H1 (cell line): ENCODE measurements around the gene DENND4A. TPM values are rescaled to one million over a fixed set of nuclear protein-coding genes. Genes with fewer than 3 reads are reported as not detected.

Source experiments
- CTCF ChIA-PET: fragments of 300-600 bp; sonication (Branson Sonifier 250); formaldehyde crosslinking; loops from one replicate; lab custom pipeline; 2021; ENCODE audit not compliant: partially characterized antibody; lab: Charles Lee
- POLR2A ChIA-PET: fragments of 300-600 bp; sonication (Branson Sonifier 250); formaldehyde crosslinking; loops from one replicate; lab custom pipeline; 2021; ENCODE audit warnings: inconsistent platforms; ENCODE audit not compliant: partially characterized antibody; lab: Charles Lee
- DNase-seq, 2 experiments: peaks; one replicate each; pipeline versions ENCODE4 v3.0.0 to v3.0.0-alpha.2; 2010 to 2022; ENCODE audit warnings: low spot score in 2 of 2, low read depth in 1 of 2, mixed read lengths in 1 of 2
- FAIRE-seq: peaks from 2 replicates; lab custom pipeline; 2011; peaks lifted over from hg19 to GRCh38; lab: Jason Lieb, UNC
- H2AFZ ChIP-seq: 2 replicates; pipeline ENCODE4 v1.8.1; 2012; ENCODE audit warnings: low read length, inconsistent platforms
- H2AK5ac ChIP-seq: 2 replicates; pipeline ENCODE4 v1.6.1; 2013; ENCODE audit warnings: low read depth, low read length
- H2BK120ac ChIP-seq: replicated peaks from 2 replicates; pipeline ENCODE3; 2013; ENCODE audit warnings: low read depth, low read length, inconsistent platforms
- H2BK12ac ChIP-seq: 2 replicates; pipeline ENCODE4 v1.6.1; 2013; ENCODE audit warnings: low read depth, low read length
- H2BK15ac ChIP-seq: 2 replicates; pipeline ENCODE4 v1.6.1; 2013; ENCODE audit warnings: low read length
- H2BK20ac ChIP-seq: 2 replicates; pipeline ENCODE4 v1.6.1; 2013; ENCODE audit warnings: low read length
- H2BK5ac ChIP-seq: 2 replicates; pipeline ENCODE4 v1.6.1; 2013; ENCODE audit warnings: low read depth, low read length
- H3K14ac ChIP-seq: 2 replicates; pipeline ENCODE4 v1.6.1; 2013; ENCODE audit warnings: inconsistent platforms; ENCODE audit not compliant: insufficient read length
- H3K18ac ChIP-seq: 2 replicates; pipeline ENCODE4 v1.6.1; 2013; ENCODE audit warnings: low read length; ENCODE audit errors: extremely low read depth
- H3K23ac ChIP-seq: 2 replicates; pipeline ENCODE4 v1.6.1; 2013; ENCODE audit warnings: inconsistent platforms; ENCODE audit not compliant: insufficient read length
- H3K23me2 ChIP-seq: 2 replicates; pipeline ENCODE4 v1.6.1; 2013; ENCODE audit warnings: low read depth, low read length
- H3K27ac ChIP-seq: 2 replicates; pipeline ENCODE4 v1.6.1; 2011; ENCODE audit warnings: low read depth, low read length, inconsistent platforms
- H3K27me3 ChIP-seq, 4 experiments: replicated peaks in 1 of 4; 1 replicate in 1 of 4; 2 replicates in 3 of 4; pipeline versions ENCODE4 v1.6.1 to v1.8.1; 2011 to 2013; ENCODE audit warnings: low read length in 3 of 4, mild to moderate bottlenecking in 3 of 4, inconsistent platforms in 2 of 4, mixed read lengths in 2 of 4, moderate library complexity in 1 of 4; ENCODE audit not compliant: control insufficient read depth in 3 of 4, insufficient read depth in 3 of 4; ENCODE audit errors: extremely low read depth in 1 of 4
- H3K36me3 ChIP-seq, 4 experiments: 2 replicates each; pipeline versions ENCODE4 v1.6.1 to v1.8.1; 2011 to 2013; ENCODE audit warnings: mild to moderate bottlenecking in 4 of 4, low read length in 3 of 4, moderate library complexity in 2 of 4, control low read depth in 1 of 4, inconsistent platforms in 1 of 4; ENCODE audit not compliant: insufficient read depth in 4 of 4, control insufficient read depth in 2 of 4
- H3K4ac ChIP-seq: replicated peaks from 2 replicates; pipeline ENCODE3; 2013; ENCODE audit warnings: low read length, low read depth, mixed read lengths, inconsistent platforms; ENCODE audit not compliant: insufficient read length
- H3K4me1 ChIP-seq, 4 experiments: replicated peaks in 1 of 4; 1 replicate in 1 of 4; 2 replicates in 3 of 4; pipeline versions ENCODE4 v1.6.1 to v1.8.1; 2011 to 2013; ENCODE audit warnings: low read length in 3 of 4, inconsistent platforms in 2 of 4, mixed read lengths in 1 of 4; ENCODE audit not compliant: insufficient read depth in 4 of 4, control insufficient read depth in 3 of 4
- H3K4me2 ChIP-seq, 2 experiments: 2 replicates each; pipeline versions ENCODE4 v1.6.1 to v1.8.1; 2011 to 2013; ENCODE audit warnings: low read depth in 2 of 2, low read length in 2 of 2, control low read depth in 1 of 2, inconsistent platforms in 1 of 2, mild to moderate bottlenecking in 1 of 2; ENCODE audit not compliant: insufficient read depth in 1 of 2
- H3K4me3 ChIP-seq, 4 experiments: fragments of 200-600, 300-600 bp in 1 of 4; sonication (generic), shearing (Covaris generic), sonication (Bioruptor Twin) in 1 of 4; 2 replicates each; pipeline versions ENCODE4 v1.5.1 to v1.8.1; 2011 to 2016; ENCODE audit warnings: low read length in 4 of 4, low read depth in 3 of 4, control low read depth in 2 of 4, inconsistent platforms in 2 of 4, mild to moderate bottlenecking in 2 of 4, mixed read lengths in 1 of 4, moderate library complexity in 1 of 4; ENCODE audit not compliant: insufficient read depth in 2 of 4; ENCODE audit errors: extremely low read depth in 1 of 4
- H3K56ac ChIP-seq: replicated peaks from 2 replicates; pipeline ENCODE3; 2013; ENCODE audit warnings: low read depth, mild to moderate bottlenecking, mixed read lengths, low read length, inconsistent platforms; ENCODE audit not compliant: insufficient read length
- H3K79me1 ChIP-seq: 2 replicates; pipeline ENCODE4 v1.6.1; 2013; ENCODE audit warnings: low read depth, low read length, control low read depth
- H3K79me2 ChIP-seq, 2 experiments: 2 replicates each; pipeline versions ENCODE4 v1.6.1 to v1.8.1; 2012 to 2013; ENCODE audit warnings: low read length in 2 of 2, mild to moderate bottlenecking in 2 of 2, inconsistent platforms in 1 of 2; ENCODE audit not compliant: insufficient read depth in 2 of 2, control insufficient read depth in 1 of 2
- H3K9ac ChIP-seq, 4 experiments: replicated peaks in 1 of 4; 1 replicate in 1 of 4; 2 replicates in 3 of 4; pipeline versions ENCODE4 v1.6.1 to v1.8.1; 2011 to 2013; ENCODE audit warnings: low read depth in 3 of 4, low read length in 3 of 4, control low read depth in 2 of 4, mild to moderate bottlenecking in 2 of 4, moderate library complexity in 2 of 4, inconsistent platforms in 1 of 4; ENCODE audit errors: extremely low read depth in 1 of 4
- H3K9me3 ChIP-seq, 2 experiments: 2 replicates each; pipeline versions ENCODE4 v1.6.1 to v1.8.1; 2012 to 2013; ENCODE audit warnings: mild to moderate bottlenecking in 2 of 2, moderate library complexity in 2 of 2, control low read depth in 1 of 2, inconsistent platforms in 1 of 2, low read depth in 1 of 2, low read length in 1 of 2, mixed read lengths in 1 of 2; ENCODE audit not compliant: insufficient read depth in 2 of 2
- H4K20me1 ChIP-seq, 2 experiments: replicated peaks in 1 of 2; 2 replicates each; pipeline versions ENCODE3 to v1.8.1; 2011 to 2013; ENCODE audit warnings: inconsistent platforms in 2 of 2, low read length in 2 of 2, mild to moderate bottlenecking in 1 of 2; ENCODE audit not compliant: insufficient read depth in 2 of 2, control insufficient read depth in 1 of 2
- H4K5ac ChIP-seq: 2 replicates; pipeline ENCODE4 v1.6.1; 2013; ENCODE audit warnings: low read length, low read depth, mixed read lengths, inconsistent platforms; ENCODE audit not compliant: insufficient read length
- H4K8ac ChIP-seq: 2 replicates; pipeline ENCODE4 v1.8.0; 2013; ENCODE audit warnings: mild to moderate bottlenecking, moderate library complexity, low read length, inconsistent platforms; ENCODE audit not compliant: insufficient read depth; ENCODE audit errors: extremely low read depth
- H4K91ac ChIP-seq: replicated peaks from 2 replicates; pipeline ENCODE3; 2013; ENCODE audit warnings: low read length, mixed read lengths, inconsistent platforms; ENCODE audit not compliant: insufficient read length
- BCL11A ChIP-seq, 2 experiments: IDR thresholded peaks; one replicate each; pipeline ENCODE4 v1.6.1; 2011; ENCODE audit warnings: low read depth in 2 of 2, low read length in 2 of 2, mild to moderate bottlenecking in 2 of 2
- CBX5 ChIP-seq: fragments of 300-800, 300-1000 bp; sonication (generic); IDR thresholded peaks from 2 replicates; pipeline ENCODE4 v1.7.1; 2016; ENCODE audit warnings: antibody characterized with exemption, low read length, low read depth
- CEBPB ChIP-seq: IDR thresholded peaks from 2 replicates; pipeline ENCODE4 v1.6.1; 2012; ENCODE audit warnings: low read depth, low read length
- CREB1 ChIP-seq: IDR thresholded peaks from 2 replicates; pipeline ENCODE4 v1.6.1; 2012; ENCODE audit warnings: inconsistent platforms
- CTBP2 ChIP-seq: IDR thresholded peaks from 2 replicates; pipeline ENCODE4 v1.7.0; 2011; ENCODE audit warnings: borderline replicate concordance, mild to moderate bottlenecking, moderate library complexity, mixed read lengths, low read length; ENCODE audit not compliant: insufficient read depth, insufficient read length
- FOSL1 ChIP-seq: IDR thresholded peaks from 2 replicates; pipeline ENCODE4 v1.6.1; 2011; ENCODE audit warnings: mild to moderate bottlenecking, low read depth, low read length, moderate library complexity; ENCODE audit not compliant: insufficient read depth
- JUN ChIP-seq: IDR thresholded peaks from 2 replicates; pipeline ENCODE4 v1.6.1; 2011; ENCODE audit warnings: low read depth, mild to moderate bottlenecking, improper control_type of control experiment, low read length
- KDM1A ChIP-seq: fragments of 200-600, 300-600 bp; sonication (generic); IDR thresholded peaks from 2 replicates; pipeline ENCODE4 v1.7.1; 2016; ENCODE audit warnings: mild to moderate bottlenecking, low read length, borderline replicate concordance
- RBBP5 ChIP-seq: IDR thresholded peaks from 2 replicates; pipeline ENCODE4 v1.7.1; 2012; ENCODE audit warnings: low read depth, mild to moderate bottlenecking, inconsistent platforms, low read length, moderate library complexity, borderline replicate concordance
- TBP ChIP-seq: IDR thresholded peaks from 2 replicates; pipeline ENCODE4 v1.6.1; 2011; ENCODE audit warnings: low read depth, low read length, improper control_type of control experiment
- WGBS, 2 experiments: shearing (Covaris generic) in 1 of 2; methylation state at CpG; one replicate each; pipeline versions ENCODE4 v1.1.6 to v1.1.7; 2013 to 2015; ENCODE audit warnings: low lambda C conversion rate in 2 of 2, mixed read lengths in 2 of 2, inconsistent platforms in 1 of 2, low coverage in 1 of 2, missing lambda C conversion rate in 1 of 2; ENCODE audit not compliant: insufficient replicate concordance in 2 of 2, insufficient coverage in 1 of 2, insufficient read length in 1 of 2; ENCODE audit errors: extremely low coverage in 1 of 2, missing lambda C conversion rate in 1 of 2; 5-methylcytosine and 5-hydroxymethylcytosine counted together
- polyA plus RNA-seq, 7 experiments: library from polyadenylated mRNA; depleted of rRNA in 3 of 7; stranded (reverse) in 5 of 7; unstranded in 2 of 7; fragments of >200 nt in 5 of 7; fragments of 200-250 nt in 2 of 7; gene quantifications; 1 replicate in 5 of 7; 2 replicates in 1 of 7; 4 replicates in 1 of 7; pipeline versions ENCODE4 v1.2.1 to v1.2.3, GENCODE V29; 2011 to 2013; ENCODE audit warnings: missing spikeins in 2 of 7, mixed read lengths in 2 of 7
- total RNA-seq: library from RNA; stranded (reverse); fragmentation: NEBNext Ultra II Directional; extraction: Animal tissue kit (Norgen Biotek cat#: 25700); gene quantifications from 2 replicates; pipeline ENCODE4 v1.2.1, GENCODE V29; 2021

DENND4A gene
- total and polyA plus RNA-seq, 2 of the 8 experiments (the other 6 are each of a cell fraction or from before 2014, with no cell fraction given) = 1.3 to 4.7 TPM

GRCh38 chr15:65619626-65620290, 172.3 kb downstream of the DENND4A start:
- 82% methylated on average over 5 of the region's 5 CpGs; no CpG with 5 or more reads in 1 of the 2 experiments for WGBS, 2 experiments
- CTCF ChIA-PET = interaction anchor here (0.7 to 1.3 kb wide), 4 partner anchors 8 to 17 kb away, joined by 3 to 4 read pairs (median 3); partner anchors contain the start of gene INTS14

More at GRCh38 chr15:65619626-65620290, 172.3 kb downstream of the DENND4A start:
- no peak for TF ChIP-seq FOSL1
- TF ChIP-seq CREB1 = no peak
- no peak for TF ChIP-seq BCL11A (IDR thresholded peaks at IDR 0.05; ENCODE audit: low read depth in 2 of 2, low read length in 2 of 2)
- no peak for TF ChIP-seq JUN
- no peak for TF ChIP-seq CTBP2
- TF ChIP-seq CBX5 = no peak
- no peak for TF ChIP-seq CEBPB
- TF ChIP-seq TBP = no peak
- TF ChIP-seq KDM1A = no peak
- TF ChIP-seq RBBP5 = no peak
- no peaks in the 10 kb centered on the region for H3K9me3 ChIP-seq
- H2AK5ac ChIP-seq = no peak overlapping the region
- no peak for DNase-seq
- H3K4ac ChIP-seq = no peak overlapping the region
- no peak overlapping the region for H3K27ac ChIP-seq
- H3K18ac ChIP-seq = no peak overlapping the region
- H2BK15ac ChIP-seq = no peak overlapping the region
- no peak overlapping the region for H2BK20ac ChIP-seq
- H3K23ac ChIP-seq = no peak overlapping the region
- no peak overlapping the region for H2BK5ac ChIP-seq
- no peak overlapping the region for H4K8ac ChIP-seq
- H4K5ac ChIP-seq = no peak overlapping the region
- H2AFZ ChIP-seq = no peak overlapping the region
- peak overlapping the region; percentile 81; the same call in 1 of the 2 replicates for H2BK12ac ChIP-seq
- H3K14ac ChIP-seq = no peak overlapping the region
- POLR2A ChIA-PET = interaction anchor here (1.6 kb wide), 1 partner anchor 9 kb away, joined by 9 read pairs; the partner anchor contains the start of gene INTS14
- H3K23me2 ChIP-seq = no peaks in the 10 kb centered on the region
- no peak overlapping the region for H2BK120ac ChIP-seq
- no peak overlapping the region for H3K4me2 ChIP-seq
- no peak overlapping the region for H3K56ac ChIP-seq
- no peaks in the 10 kb centered on the region for H3K79me2 ChIP-seq
- peaks cover 0 to 4% (median 2%) of the 10 kb centered on the region in 4 experiments; a peak in 3 of 7 replicates for H3K4me1 ChIP-seq
- H3K36me3 ChIP-seq = no peaks in the 10 kb centered on the region
- no peaks in the 10 kb centered on the region for H3K79me1 ChIP-seq
- H3K9ac ChIP-seq = no peak overlapping the region
- H4K91ac ChIP-seq = no peak overlapping the region
- no peaks in the 10 kb centered on the region for H3K27me3 ChIP-seq
- no peaks in the 10 kb centered on the region for H4K20me1 ChIP-seq
- FAIRE-seq = no peak
- no peak overlapping the region for H3K4me3 ChIP-seq
